ENCODE measurements around the gene RNF25. TPM values are rescaled to one million over a fixed set of nuclear protein-coding genes. Genes with fewer than 3 reads are reported as not detected.

Gene RNF25
- 49.0 and 56.6 TPM in 2 replicates for total RNA-seq

GRCh38 chr2:218671654-218672566 is at the start of gene RNF25, which contains the start of gene STK36:
Gene RNF25, minus strand, starts transcription at chr2:218672002. Its CDS starts 32 bp downstream, at chr2:218671970.
Gene STK36, plus strand, starts transcription at chr2:218672086. Its CDS starts 744 bp downstream, at chr2:218672830.

GRCh38 chr2:218710687-218711549 is 39.1 kb upstream of the RNF25 start, which contains the start of gene TTLL4:
Gene TTLL4, plus strand, starts transcription at chr2:218710835. Its CDS starts 26,842 bp downstream, at chr2:218737677.

GRCh38 chr2:218659258-218659987 is 12.4 kb downstream of the RNF25 start, which contains the start of the genes BCS1L and ZNF142:
Gene BCS1L, plus strand, starts transcription at chr2:218659683. Its CDS starts 1,305 bp downstream, at chr2:218660988.
Gene ZNF142, minus strand, starts transcription at chr2:218659623. Its CDS starts 3,194 bp downstream, at chr2:218656429.

Other genes with a start within 250 kb of the RNF25 start
- gene USP37, start 103.7 kb downstream of the RNF25 start, total RNA-seq, result 9.1 and 12.4 TPM in 2 replicates
- 63.4 and 77.7 TPM in 2 replicates for gene CNOT9, start 103.2 kb downstream of the RNF25 start, total RNA-seq
- 2.9 and 6.5 TPM in 2 replicates for gene PLCD4, start 64.1 kb downstream of the RNF25 start, total RNA-seq
- 22.4 and 25.5 TPM in 2 replicates for gene ZNF142, start 12.4 kb downstream of the RNF25 start, total RNA-seq
- gene BCS1L, start 12.3 kb downstream of the RNF25 start, total RNA-seq, result 27.4 and 32.1 TPM in 2 replicates
- 14.7 and 20.7 TPM in 2 replicates for gene STK36, start 84 bp upstream of the RNF25 start, total RNA-seq
- 15.0 and 20.5 TPM in 2 replicates for gene TTLL4, start 38.8 kb upstream of the RNF25 start, total RNA-seq
- gene CYP27A1, start 110.1 kb upstream of the RNF25 start, total RNA-seq, result 6.3 and 9.1 TPM in 2 replicates
- not detected in 2 replicates for gene PRKAG3, start 159.8 kb upstream of the RNF25 start, total RNA-seq
- not detected in 2 replicates for gene WNT6, start 187.8 kb upstream of the RNF25 start, total RNA-seq
- not detected in 2 replicates for gene WNT10A, start 208.8 kb upstream of the RNF25 start, total RNA-seq

Data from vein endothelial cell (primary cell).